ENCODE measurements around the gene ZGPAT.

DNA sequence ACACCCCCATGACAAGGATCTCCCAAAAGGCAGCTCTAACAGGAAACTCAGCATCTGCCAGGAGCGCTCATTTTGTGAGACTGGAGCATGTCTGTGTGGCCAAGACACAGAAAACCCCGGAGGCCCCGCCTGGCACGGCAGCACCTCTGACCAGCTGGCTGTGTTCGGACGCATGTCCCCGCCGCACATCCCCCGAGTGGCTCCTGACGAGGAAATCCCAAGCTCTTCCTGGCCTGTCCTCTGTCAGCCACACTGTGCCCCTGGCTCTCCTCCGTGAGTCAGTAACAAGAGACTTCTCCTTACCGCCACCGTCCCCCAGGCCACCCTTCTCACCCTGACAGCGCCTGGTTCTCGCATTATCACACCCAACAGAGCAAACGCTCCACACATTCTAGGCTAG is 46.2 kb downstream of the ZGPAT start:
- TF ChIP-seq POLR2A (IDR thresholded peaks at IDR 0.05; ENCODE audit: low read length) = no peak
- no peak for TF ChIP-seq GATA1 (IDR thresholded peaks at IDR 0.05; ENCODE audit: low read depth, low read length)

Measured in erythroblast (primary cell).